A673 (cell line): ENCODE results near the gene SDE2.

Experiments used
- EZH2 ChIP-seq: fragments of 200-600 bp; sonication (generic); IDR thresholded peaks from 2 replicates; pipeline ENCODE4 v1.6.1; 2017; ENCODE audit warnings: borderline replicate concordance, low read depth, mild to moderate bottlenecking, mixed read lengths, antibody characterized with exemption, low read length; ENCODE audit not compliant: poor library complexity, severe bottlenecking
- TF ChIP-seq, protein P1 (sequence below): fragments of 300-800, 200-600 bp; sonication (generic); conservative IDR thresholded peaks from 2 replicates; pipeline ENCODE4 v1.5.1; 2017; ENCODE audit warnings: low read depth, mild to moderate bottlenecking, antibody characterized with exemption, low read length, moderate library complexity, mixed read lengths

DNA sequence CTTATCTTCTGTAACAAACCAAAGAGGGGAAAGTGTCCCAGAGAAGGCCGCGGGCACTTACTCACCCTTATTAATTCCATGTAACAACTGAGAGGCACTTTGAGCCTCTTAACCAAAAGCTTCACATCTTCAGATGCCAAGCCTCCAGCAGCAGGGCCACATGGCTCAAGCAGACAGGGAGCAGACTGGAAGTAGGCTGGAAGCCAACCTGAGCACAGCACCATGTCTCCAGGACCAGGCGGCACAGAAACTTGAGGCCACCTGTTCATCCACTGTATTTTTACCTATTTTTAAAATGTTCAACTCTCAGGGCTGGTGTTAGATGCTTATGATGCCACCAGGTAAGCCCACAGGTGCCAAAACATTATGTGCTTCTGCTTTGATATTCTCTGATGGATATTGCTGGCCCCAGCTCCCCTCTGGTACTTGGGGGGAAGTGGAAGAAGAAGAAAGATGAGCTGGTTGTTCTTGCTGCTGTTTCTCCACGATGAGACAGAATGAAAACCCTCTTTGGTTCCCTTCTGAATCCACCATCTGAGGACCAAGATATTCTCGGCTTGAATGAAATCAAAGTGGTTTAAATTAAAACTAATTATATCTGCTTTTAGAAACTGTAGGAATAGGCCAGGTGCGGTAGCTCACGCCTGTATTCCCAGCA is 30.6 kb upstream of the SDE2 start:
- TF ChIP-seq, protein P1, sequence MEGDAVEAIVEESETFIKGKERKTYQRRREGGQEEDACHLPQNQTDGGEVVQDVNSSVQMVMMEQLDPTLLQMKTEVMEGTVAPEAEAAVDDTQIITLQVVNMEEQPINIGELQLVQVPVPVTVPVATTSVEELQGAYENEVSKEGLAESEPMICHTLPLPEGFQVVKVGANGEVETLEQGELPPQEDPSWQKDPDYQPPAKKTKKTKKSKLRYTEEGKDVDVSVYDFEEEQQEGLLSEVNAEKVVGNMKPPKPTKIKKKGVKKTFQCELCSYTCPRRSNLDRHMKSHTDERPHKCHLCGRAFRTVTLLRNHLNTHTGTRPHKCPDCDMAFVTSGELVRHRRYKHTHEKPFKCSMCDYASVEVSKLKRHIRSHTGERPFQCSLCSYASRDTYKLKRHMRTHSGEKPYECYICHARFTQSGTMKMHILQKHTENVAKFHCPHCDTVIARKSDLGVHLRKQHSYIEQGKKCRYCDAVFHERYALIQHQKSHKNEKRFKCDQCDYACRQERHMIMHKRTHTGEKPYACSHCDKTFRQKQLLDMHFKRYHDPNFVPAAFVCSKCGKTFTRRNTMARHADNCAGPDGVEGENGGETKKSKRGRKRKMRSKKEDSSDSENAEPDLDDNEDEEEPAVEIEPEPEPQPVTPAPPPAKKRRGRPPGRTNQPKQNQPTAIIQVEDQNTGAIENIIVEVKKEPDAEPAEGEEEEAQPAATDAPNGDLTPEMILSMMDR, result no peak
- TF ChIP-seq EZH2, result no peak
